Stimulated activated CD8-positive, alpha-beta memory T cell treated with anti-CD3 and anti-CD28 coated beads, Interleukin-7, amount 100 ng/mL, for 1 hour (primary cell): Measurements from ENCODE around the gene CACNA1H.
"Not testable (repeated sequence)": the region's sequence is repeated elsewhere in the genome, so short reads cannot be mapped to it uniquely, and the experiment has no call there.

Source experiments
- DNase-seq, 2 donors: peaks; one replicate each; pipeline ENCODE4 v3.0.0-alpha.2; 2020; ENCODE audit warnings: low read depth in 2 of 2

Gene CACNA1H

GRCh38 chr16:1265090-1265630 lies 112.3 kb downstream of the CACNA1H start:
- no peak for DNase-seq

- no peak for DNase-seq
These were observed 112.9 kb downstream of the CACNA1H start for GRCh38 chr16:1265826-1266225.

- not testable (repeated sequence) for DNase-seq
These were observed 116.5 kb downstream of the CACNA1H start for GRCh38 chr16:1269418-1269817.

GRCh38 chr16:1271380-1271723 lies 118.4 kb downstream of the CACNA1H start:
- DNase-seq: no peak
